Activated CD4-positive, alpha-beta T cell treated with anti-CD3 and anti-CD28 coated beads, Interleukin-2, Interleukin-4, amounts not matched to agents 100 ng/mL and 50 ng/mL, durations not matched to agents 16 hours and 8 hours (primary cell): ENCODE measurements around the gene SLC51A.
"Not testable (repeated sequence)": the region's sequence is repeated elsewhere in the genome, so short reads cannot be mapped to it uniquely, and the experiment has no call there.

Source experiments
- DNase-seq: peaks from one replicate; pipeline ENCODE4 v3.0.0-alpha.2; 2020; ENCODE audit warnings: low spot score

Gene SLC51A

GRCh38 chr3:196238612-196239560 is 22.6 kb downstream of the SLC51A start:
- DNase-seq = no peak

GRCh38 chr3:196240424-196240823 is 24.1 kb downstream of the SLC51A start:
- no peak for DNase-seq

GRCh38 chr3:196241704-196242103 is 25.4 kb downstream of the SLC51A start:
- no peak for DNase-seq

GRCh38 chr3:196244166-196244565 is 27.8 kb downstream of the SLC51A start:
- not testable (repeated sequence) for DNase-seq

GRCh38 chr3:196246612-196247308 is 30.4 kb downstream of the SLC51A start:
- DNase-seq = peak; percentile 52

- DNase-seq = no peak
Observed at GRCh38 chr3:196251918-196252317, 35.6 kb downstream of the SLC51A start.

GRCh38 chr3:196254376-196255283 is 38.3 kb downstream of the SLC51A start:
- no peak for DNase-seq

GRCh38 chr3:196255776-196256175 is 39.4 kb downstream of the SLC51A start:
- no peak for DNase-seq

GRCh38 chr3:196260784-196261183 is 44.5 kb downstream of the SLC51A start:
- DNase-seq = no peak

- no peak for DNase-seq
Observed at GRCh38 chr3:196263819-196264218, 47.5 kb downstream of the SLC51A start.

GRCh38 chr3:196268284-196269163 is 52.2 kb downstream of the SLC51A start:
- peak; percentile 32 for DNase-seq

GRCh38 chr3:196270499-196270898 is 54.2 kb downstream of the SLC51A start:
- DNase-seq = no peak

- no peak for DNase-seq
Observed at GRCh38 chr3:196272826-196273225, 56.5 kb downstream of the SLC51A start.

- DNase-seq = peak; percentile 25
Observed at GRCh38 chr3:196273655-196274054, 57.3 kb downstream of the SLC51A start.

- peak; percentile 94 for DNase-seq
Observed at GRCh38 chr3:196274585-196274984, 58.3 kb downstream of the SLC51A start.

- DNase-seq = no peak
Observed at GRCh38 chr3:196275126-196275525, 58.8 kb downstream of the SLC51A start.

GRCh38 chr3:196280689-196281440 is 64.5 kb downstream of the SLC51A start:
- DNase-seq = peak; percentile 72

- no peak for DNase-seq
Observed at GRCh38 chr3:196281962-196282361, 65.6 kb downstream of the SLC51A start.
